ENCODE data around the gene CADPS2. TPM values are rescaled to one million over a fixed set of nuclear protein-coding genes. Genes with fewer than 3 reads are reported as not detected.

The CADPS2 gene
- total and polyA plus RNA-seq, 2 of the 4 experiments (the other 2 are of a cell fraction): 0.10 to 0.54 TPM

DNA sequence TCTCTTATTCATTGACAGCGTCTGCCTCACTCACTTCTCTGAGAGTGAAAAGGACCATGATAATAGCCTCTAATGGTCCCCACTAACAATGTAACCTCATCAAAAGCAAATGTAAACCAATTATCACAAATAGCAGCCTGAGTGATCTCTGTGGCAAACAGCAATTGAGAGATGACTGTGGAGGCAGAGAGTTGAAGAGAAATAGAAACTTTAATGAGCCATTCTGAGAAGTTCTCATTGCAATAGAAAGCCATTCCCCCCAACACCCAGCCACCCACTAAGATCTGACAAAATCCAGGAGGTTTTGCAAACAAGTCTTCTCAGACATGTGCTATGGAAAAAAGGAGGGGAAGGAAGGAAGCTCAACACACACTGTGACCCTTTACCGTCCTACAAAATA lies 139.3 kb downstream of the CADPS2 start:
- H2AK9ac ChIP-seq (replicated peaks; ENCODE audit: low read depth, low read length, poor library complexity): no peak overlapping the region
- no peak overlapping the region for H4K8ac ChIP-seq (ENCODE audit: low read depth in 2 of 2, low read length in 2 of 2)
- no peak overlapping the region for H3K14ac ChIP-seq (replicated peaks; ENCODE audit: low read depth, low read length)
- H3K4me2 ChIP-seq (ENCODE audit: low read depth, low read length): no peak overlapping the region
- no peak for ATAC-seq (ENCODE audit: low read depth)
- no peak overlapping the region for H4K91ac ChIP-seq (ENCODE audit: insufficient read depth, low read depth, low read length)
- H3K9me3 ChIP-seq (ENCODE audit: control insufficient read depth, insufficient read depth, low read length): no peaks in the 10 kb centered on the region; the same call in 1 of the 2 replicates
- no peak overlapping the region for H3K56ac ChIP-seq (ENCODE audit: extremely low read depth, insufficient read depth, low read length)
- H3K79me1 ChIP-seq (ENCODE audit: low read depth in 1 of 2, low read length in 2 of 2): no peaks in the 10 kb centered on the region
- H3K9ac ChIP-seq (ENCODE audit: low read depth, low read length): no peak overlapping the region
- ChIA-PET POLR2A (ENCODE audit: unreplicated experiment) (no interaction called here), CTCF (no interaction called here)
- no peaks in the 10 kb centered on the region for H3K27me3 ChIP-seq (ENCODE audit: control insufficient read depth, insufficient read depth, low read length)
- H3K9me1 ChIP-seq (ENCODE audit: insufficient read depth, low read length): no peaks in the 10 kb centered on the region
- no peaks in the 10 kb centered on the region for H3K4me1 ChIP-seq (ENCODE audit: control insufficient read depth, insufficient read depth, low read length)
- WGBS, 2 experiments (ENCODE audit: extremely low coverage in 2 of 2, insufficient read length in 1 of 2): no CpG with 5 or more reads among the region's 2 CpGs
- H3K18ac ChIP-seq (ENCODE audit: low read depth, low read length): no peak overlapping the region
- H3K27ac ChIP-seq (ENCODE audit: insufficient read depth, low read length): no peak overlapping the region
- H3K4ac ChIP-seq (ENCODE audit: low read depth, low read length): no peak overlapping the region
- no peak overlapping the region for H2BK120ac ChIP-seq (ENCODE audit: low read depth, low read length)
- intact Hi-C loops (cut with micrococcal nuclease): no loop called here
- dilution Hi-C loops (cut with HindIII; ENCODE audit: low sequenced_read_pairs, unreplicated experiment): no loop called here
- no peak overlapping the region for H2AFZ ChIP-seq (replicated peaks; ENCODE audit: low read length, poor library complexity)
- in situ Hi-C loops (cut with MboI; ENCODE audit: low sequenced_read_pairs): no loop called here
- no peak for DNase-seq
- H3K23ac ChIP-seq (ENCODE audit: low read depth, low read length): no peak overlapping the region
- no peaks in the 10 kb centered on the region for H3K36me3 ChIP-seq (ENCODE audit: control insufficient read depth, insufficient read depth, low read length)
- no peak overlapping the region for H2BK15ac ChIP-seq (ENCODE audit: low read depth, low read length)
- H2BK20ac ChIP-seq (ENCODE audit: low read depth, low read length): no peak overlapping the region
- TF ChIP-seq, protein P1, sequence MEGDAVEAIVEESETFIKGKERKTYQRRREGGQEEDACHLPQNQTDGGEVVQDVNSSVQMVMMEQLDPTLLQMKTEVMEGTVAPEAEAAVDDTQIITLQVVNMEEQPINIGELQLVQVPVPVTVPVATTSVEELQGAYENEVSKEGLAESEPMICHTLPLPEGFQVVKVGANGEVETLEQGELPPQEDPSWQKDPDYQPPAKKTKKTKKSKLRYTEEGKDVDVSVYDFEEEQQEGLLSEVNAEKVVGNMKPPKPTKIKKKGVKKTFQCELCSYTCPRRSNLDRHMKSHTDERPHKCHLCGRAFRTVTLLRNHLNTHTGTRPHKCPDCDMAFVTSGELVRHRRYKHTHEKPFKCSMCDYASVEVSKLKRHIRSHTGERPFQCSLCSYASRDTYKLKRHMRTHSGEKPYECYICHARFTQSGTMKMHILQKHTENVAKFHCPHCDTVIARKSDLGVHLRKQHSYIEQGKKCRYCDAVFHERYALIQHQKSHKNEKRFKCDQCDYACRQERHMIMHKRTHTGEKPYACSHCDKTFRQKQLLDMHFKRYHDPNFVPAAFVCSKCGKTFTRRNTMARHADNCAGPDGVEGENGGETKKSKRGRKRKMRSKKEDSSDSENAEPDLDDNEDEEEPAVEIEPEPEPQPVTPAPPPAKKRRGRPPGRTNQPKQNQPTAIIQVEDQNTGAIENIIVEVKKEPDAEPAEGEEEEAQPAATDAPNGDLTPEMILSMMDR (conservative IDR thresholded peaks at IDR 0.05; ENCODE audit: low read depth, low read length): no peak
- TF ChIP-seq SMC3 (IDR thresholded peaks at IDR 0.05; ENCODE audit: low read depth, low read length) (no peak), RAD21 (IDR thresholded peaks at IDR 0.05; ENCODE audit: low read length) (no peak), CEBPB (IDR thresholded peaks at IDR 0.05; ENCODE audit: low read depth, low read length) (no peak), RFX5 (IDR thresholded peaks at IDR 0.05; ENCODE audit: low read depth, low read length) (no peak), ELK1 (IDR thresholded peaks at IDR 0.05; ENCODE audit: borderline replicate concordance, low read depth, low read length) (no peak), NFE2L2 (IDR thresholded peaks at IDR 0.05; ENCODE audit: low read depth, low read length) (no peak)
- H4K5ac ChIP-seq (ENCODE audit: low read depth, low read length): no peak overlapping the region
- no peak overlapping the region for H3K4me3 ChIP-seq (ENCODE audit: insufficient read depth, low read depth, low read length)
- no peaks in the 10 kb centered on the region for H4K20me1 ChIP-seq (ENCODE audit: insufficient read depth, low read length)
- no TSS peak for BruUV-seq (replicated peaks)
- no peak overlapping the region for H2BK5ac ChIP-seq (ENCODE audit: low read depth, low read length, poor library complexity, severe bottlenecking)
- H2AK5ac ChIP-seq (ENCODE audit: low read depth, low read length): no peak overlapping the region
